Measurements from ENCODE around the gene ZFR2. TPM values are rescaled to one million over a fixed set of nuclear protein-coding genes. Genes with fewer than 3 reads are reported as not detected.

ZFR2 gene
- total and polyA plus RNA-seq, 7 experiments from 2014 or later, result 0.22 to 5.5 (median 1.7) TPM

DNA sequence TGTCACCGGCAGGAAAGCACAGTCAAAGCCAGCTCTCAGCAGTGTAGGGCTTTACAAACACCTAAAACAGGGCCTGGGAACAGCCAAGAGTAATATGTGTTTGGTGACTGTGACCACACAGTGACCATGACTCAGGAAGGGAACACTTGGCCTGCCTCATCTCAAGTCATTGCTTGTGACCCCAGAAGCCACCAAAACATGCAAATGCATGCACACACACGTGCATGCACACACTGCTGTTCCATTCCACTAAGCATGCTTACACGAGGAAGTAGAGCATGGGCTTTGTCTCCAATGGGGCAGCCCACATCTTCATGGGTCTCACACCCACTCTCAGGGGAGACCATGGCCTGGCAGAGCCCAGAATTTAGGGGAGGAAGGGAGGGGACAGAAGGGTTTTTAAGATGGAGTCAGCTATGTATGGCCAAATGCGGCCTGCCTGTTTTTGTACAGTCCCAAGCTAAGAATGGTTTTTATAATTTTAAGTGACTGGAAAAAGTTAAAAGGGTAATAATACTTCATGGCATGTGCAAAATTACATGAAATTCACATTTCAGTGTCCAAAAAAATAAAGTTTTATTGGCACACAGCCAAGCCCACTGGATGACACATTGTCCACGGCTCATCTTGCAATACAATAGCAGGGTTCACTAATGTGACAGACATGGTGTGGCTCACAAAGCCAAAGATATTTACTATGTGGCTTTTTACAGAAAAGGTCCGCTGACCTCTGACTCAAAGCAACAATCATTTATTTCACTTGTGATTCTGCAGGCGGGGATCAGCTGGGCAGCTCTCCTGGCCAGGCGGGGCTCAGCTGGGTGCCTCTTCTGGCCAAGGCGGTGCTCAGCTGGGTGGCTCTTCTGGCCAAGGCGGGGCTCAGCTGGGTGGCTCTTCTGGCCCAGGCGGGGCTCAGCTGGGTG is 17.3 kb downstream of the ZFR2 start:
- CTCF ChIA-PET, result interaction anchor here (0.6 to 1.1 kb wide), 2 partner anchors 136 to 349 kb away, joined by 3 read pairs; no protein-coding TSS in a partner anchor
- H3K9me3 Mint-ChIP-seq, result peaks cover 0 to 12% (median 3%) of the 10 kb centered on the region in 11 donors
- no peak for ATAC-seq
- H3K4me3 Mint-ChIP-seq, result no peak overlapping the region
- no peaks in the 10 kb centered on the region for H3K36me3 ChIP-seq (ENCODE audit: control insufficient read depth in 2 of 3, insufficient read depth in 3 of 3, low read length in 3 of 3)
- peaks cover 0 to 7% (median 0%) of the 10 kb centered on the region in 5 donors for H3K36me3 Mint-ChIP-seq
- H3K4me1 ChIP-seq (ENCODE audit: control insufficient read depth in 2 of 2, insufficient read depth in 2 of 2, low read length in 2 of 2), result no peaks in the 10 kb centered on the region
- H3K27me3 ChIP-seq (ENCODE audit: control insufficient read depth in 2 of 2, insufficient read depth in 2 of 2, low read length in 2 of 2), result no peaks in the 10 kb centered on the region
- H3K27me3 Mint-ChIP-seq, result peaks cover 0 to 2% (median 0%) of the 10 kb centered on the region in 5 donors
- H3K9me3 ChIP-seq (ENCODE audit: control insufficient read depth in 2 of 3, low read length in 3 of 3), result peaks cover 0 to 15% (median 0%) of the 10 kb centered on the region in 3 experiments
- no peak overlapping the region for H3K27ac Mint-ChIP-seq
- no peak for DNase-seq
- H3K27ac ChIP-seq (ENCODE audit: low read depth, low read length), result no peak overlapping the region
- intact Hi-C loops (cut with micrococcal nuclease), result no loop called here
- POLR2A ChIA-PET, result no interaction called here
- H3K4me1 Mint-ChIP-seq, result peaks cover 0 to 5% (median 0%) of the 10 kb centered on the region in 7 donors
- H3K4me3 ChIP-seq (ENCODE audit: low read length), result no peak overlapping the region

DNA sequence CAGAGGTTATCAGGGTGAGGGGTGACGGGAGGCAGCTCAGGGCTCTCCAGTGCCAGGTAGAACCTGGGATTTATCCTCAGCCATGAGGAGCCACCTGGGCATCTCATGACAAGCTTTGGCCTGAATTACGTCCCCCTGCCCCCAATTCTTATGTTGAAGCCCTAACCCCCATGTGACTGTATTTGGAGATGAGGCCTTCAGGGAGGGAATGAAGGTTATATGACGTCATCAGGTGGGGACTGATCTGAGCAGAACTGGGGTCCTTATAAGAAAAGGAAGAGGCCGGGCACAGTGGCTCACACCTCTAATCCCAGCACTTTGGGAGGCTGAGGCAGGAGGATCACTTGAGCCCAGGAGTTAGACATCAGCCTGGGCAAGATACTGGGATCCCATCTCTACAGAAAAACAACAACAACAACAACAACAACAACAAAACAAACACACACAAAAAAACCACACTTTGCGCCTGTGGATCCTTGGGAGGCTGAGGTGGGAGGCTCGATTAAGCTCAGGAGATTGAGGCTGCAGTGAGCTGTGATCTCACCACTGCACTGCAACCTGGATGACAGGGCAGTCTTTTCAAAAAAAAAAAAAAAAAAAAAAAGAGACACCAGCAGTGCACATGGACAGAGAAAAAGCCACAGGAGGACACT is 18.4 kb downstream of the ZFR2 start:
- ATAC-seq, result no peak
- intact Hi-C loops (cut with micrococcal nuclease), result no loop called here
- no peak overlapping the region for H3K4me3 Mint-ChIP-seq
- no peak overlapping the region for H3K27ac Mint-ChIP-seq
- POLR2A ChIA-PET, result no interaction called here
- H3K4me1 Mint-ChIP-seq, result peaks cover 0 to 5% (median 0%) of the 10 kb centered on the region in 7 donors
- peaks cover 0 to 3% (median 0%) of the 10 kb centered on the region in 5 donors for H3K27me3 Mint-ChIP-seq
- no peaks in the 10 kb centered on the region for H3K27me3 ChIP-seq (ENCODE audit: control insufficient read depth in 2 of 2, insufficient read depth in 2 of 2, low read length in 2 of 2)
- no peak overlapping the region for H3K27ac ChIP-seq (ENCODE audit: low read depth, low read length)
- CTCF ChIA-PET, result interaction anchor here (1.1 kb wide), 1 partner anchor 137 kb away, joined by 3 read pairs; no protein-coding TSS in a partner anchor
- DNase-seq, result no peak
- peaks cover 0 to 7% (median 0%) of the 10 kb centered on the region in 5 donors for H3K36me3 Mint-ChIP-seq
- peaks cover 0 to 15% (median 0%) of the 10 kb centered on the region in 3 experiments for H3K9me3 ChIP-seq (ENCODE audit: control insufficient read depth in 2 of 3, low read length in 3 of 3)
- no peaks in the 10 kb centered on the region for H3K4me1 ChIP-seq (ENCODE audit: control insufficient read depth in 2 of 2, insufficient read depth in 2 of 2, low read length in 2 of 2)
- H3K9me3 Mint-ChIP-seq, result peaks cover 0 to 12% (median 3%) of the 10 kb centered on the region in 11 donors
- no peak overlapping the region for H3K4me3 ChIP-seq (ENCODE audit: low read length)
- no peaks in the 10 kb centered on the region for H3K36me3 ChIP-seq (ENCODE audit: control insufficient read depth in 2 of 3, insufficient read depth in 3 of 3, low read length in 3 of 3)

DNA sequence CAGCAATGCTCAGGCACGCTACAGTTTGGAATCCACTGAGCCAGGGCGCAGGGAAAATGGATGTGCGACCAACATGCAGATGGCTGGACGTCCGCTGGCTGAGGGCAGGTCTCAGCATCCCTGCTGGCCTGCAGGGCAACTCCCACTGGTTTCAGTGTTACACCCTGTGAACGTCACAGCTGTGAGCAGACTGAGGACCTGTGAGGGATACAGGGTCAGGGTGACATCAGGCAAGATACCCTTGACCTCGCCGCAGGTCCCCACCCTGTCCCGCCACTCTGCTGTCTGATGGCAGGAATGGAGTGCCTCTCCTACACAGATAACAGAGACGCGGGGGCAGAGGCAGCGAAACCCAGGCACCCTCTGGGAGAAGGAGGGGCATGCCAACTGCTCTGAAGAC is 19.1 kb downstream of the ZFR2 start:
- Histone ChIP-seq H3K4me3 (ENCODE audit: low read length) (no peak overlapping the region), H3K27me3 (ENCODE audit: control insufficient read depth in 2 of 2, insufficient read depth in 2 of 2, low read length in 2 of 2) (no peaks in the 10 kb centered on the region), H3K9me3 (ENCODE audit: control insufficient read depth in 2 of 3, low read length in 3 of 3) (peaks cover 0 to 15% (median 0%) of the 10 kb centered on the region in 3 experiments), H3K27ac (ENCODE audit: low read depth, low read length) (no peak overlapping the region), H3K36me3 (ENCODE audit: control insufficient read depth in 2 of 3, insufficient read depth in 3 of 3, low read length in 3 of 3) (no peaks in the 10 kb centered on the region), H3K4me1 (ENCODE audit: control insufficient read depth in 2 of 2, insufficient read depth in 2 of 2, low read length in 2 of 2) (no peaks in the 10 kb centered on the region)
- H3K27me3 Mint-ChIP-seq, result peaks cover 0 to 3% (median 0%) of the 10 kb centered on the region in 5 donors
- peaks cover 0 to 5% (median 0%) of the 10 kb centered on the region in 7 donors for H3K4me1 Mint-ChIP-seq
- DNase-seq (no peak), ATAC-seq (no peak)
- ChIA-PET CTCF (interaction anchor here (0.5 to 0.6 kb wide), 2 partner anchors 305 to 1484 kb away, joined by 3 read pairs; no protein-coding TSS in a partner anchor), POLR2A (interaction anchor here (1.2 kb wide), 1 partner anchor 87 kb away, joined by 4 read pairs; the partner anchor contains the start of gene MRPL54)
- no peak overlapping the region for H3K27ac Mint-ChIP-seq
- H3K36me3 Mint-ChIP-seq, result peaks cover 0 to 7% (median 0%) of the 10 kb centered on the region in 5 donors
- intact Hi-C loops (cut with micrococcal nuclease), result no loop called here
- H3K9me3 Mint-ChIP-seq, result peaks cover 0 to 12% (median 3%) of the 10 kb centered on the region in 11 donors
- H3K4me3 Mint-ChIP-seq, result no peak overlapping the region

DNA sequence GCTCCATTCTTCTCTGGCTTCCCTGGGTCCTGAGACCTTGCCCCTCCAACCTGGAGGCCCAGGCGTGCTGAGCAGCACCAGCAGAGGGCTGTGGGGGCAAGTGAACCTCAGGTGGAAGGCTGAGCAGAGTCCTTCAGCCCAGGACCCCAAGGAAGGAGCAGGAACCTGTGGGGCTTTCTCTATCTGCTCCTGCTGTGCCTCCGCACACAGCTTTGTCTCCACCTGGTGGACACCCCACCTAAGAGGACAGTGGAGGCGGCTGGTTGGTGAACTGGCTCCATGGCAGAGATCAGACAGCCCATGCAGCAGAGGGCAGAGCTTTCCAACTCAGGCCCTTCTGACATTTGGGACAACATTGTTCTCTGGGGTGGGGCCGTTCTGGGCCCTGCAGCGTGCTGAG is 19.7 kb downstream of the ZFR2 start:
- Mint-ChIP-seq H3K36me3 (peaks cover 0 to 7% (median 0%) of the 10 kb centered on the region in 5 donors), H3K4me3 (no peak overlapping the region), H3K27me3 (peaks cover 0 to 3% (median 0%) of the 10 kb centered on the region in 5 donors), H3K4me1 (peaks cover 0 to 5% (median 0%) of the 10 kb centered on the region in 7 donors), H3K9me3 (peaks cover 0 to 12% (median 3%) of the 10 kb centered on the region in 11 donors), H3K27ac (peak overlapping the region in 1 of 9 donors; percentile 20)
- peak in 7 of 9 donors; percentile 13 to 44 (median 35) for DNase-seq
- H3K4me1 ChIP-seq (ENCODE audit: control insufficient read depth in 2 of 2, insufficient read depth in 2 of 2, low read length in 2 of 2), result no peaks in the 10 kb centered on the region
- no peaks in the 10 kb centered on the region for H3K36me3 ChIP-seq (ENCODE audit: control insufficient read depth in 2 of 3, insufficient read depth in 3 of 3, low read length in 3 of 3)
- ATAC-seq, result peak; percentile 64
- peaks cover 0 to 15% (median 0%) of the 10 kb centered on the region in 3 experiments for H3K9me3 ChIP-seq (ENCODE audit: control insufficient read depth in 2 of 3, low read length in 3 of 3)
- POLR2A ChIA-PET, result interaction anchor here (1.2 kb wide), 1 partner anchor 87 kb away, joined by 4 read pairs; the partner anchor contains the start of gene MRPL54
- intact Hi-C loops (cut with micrococcal nuclease), result no loop called here
- H3K27me3 ChIP-seq (ENCODE audit: control insufficient read depth in 2 of 2, insufficient read depth in 2 of 2, low read length in 2 of 2), result no peaks in the 10 kb centered on the region
- CTCF ChIA-PET, result interaction anchor here (0.6 kb wide), 1 partner anchor 304 kb away, joined by 3 read pairs; no protein-coding TSS in a partner anchor
- H3K27ac ChIP-seq (ENCODE audit: low read depth, low read length), result no peak overlapping the region
- H3K4me3 ChIP-seq (ENCODE audit: low read length), result no peak overlapping the region

DNA sequence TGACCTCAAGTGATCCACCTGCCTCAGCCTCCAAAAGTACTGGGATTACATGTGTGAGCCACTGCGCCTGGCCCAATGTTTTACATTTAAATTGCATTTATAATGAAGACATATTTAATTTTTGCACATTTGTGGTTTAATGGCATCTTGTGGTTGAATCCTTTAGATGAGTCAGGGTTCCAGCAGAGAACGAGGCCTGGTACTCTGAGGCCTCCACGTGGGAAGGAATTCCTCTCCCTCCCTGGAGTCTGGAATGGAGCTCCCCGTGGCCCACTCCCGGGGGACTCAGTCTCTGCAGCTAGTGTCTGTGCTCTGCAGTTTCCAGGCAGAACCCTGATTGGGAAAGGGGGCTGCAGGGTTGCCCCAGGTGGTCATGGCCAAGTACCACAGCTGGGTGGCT is 24.2 kb downstream of the ZFR2 start:
- H3K27ac ChIP-seq (ENCODE audit: low read depth, low read length), result no peak overlapping the region
- no peaks in the 10 kb centered on the region for H3K9me3 ChIP-seq (ENCODE audit: control insufficient read depth in 2 of 3, low read length in 3 of 3)
- H3K4me1 Mint-ChIP-seq, result peaks cover 0 to 5% (median 0%) of the 10 kb centered on the region in 7 donors
- no peaks in the 10 kb centered on the region for H3K9me3 Mint-ChIP-seq
- ATAC-seq, result no peak
- no peak for DNase-seq
- ChIA-PET POLR2A (no interaction called here), CTCF (no interaction called here)
- no peak overlapping the region for H3K4me3 Mint-ChIP-seq
- no peak overlapping the region for H3K4me3 ChIP-seq (ENCODE audit: low read length)
- H3K27me3 Mint-ChIP-seq, result peaks cover 0 to 3% (median 0%) of the 10 kb centered on the region in 5 donors
- no peaks in the 10 kb centered on the region for H3K27me3 ChIP-seq (ENCODE audit: control insufficient read depth in 2 of 2, insufficient read depth in 2 of 2, low read length in 2 of 2)
- intact Hi-C loops (cut with micrococcal nuclease), result no loop called here
- no peaks in the 10 kb centered on the region for H3K36me3 ChIP-seq (ENCODE audit: control insufficient read depth in 2 of 3, insufficient read depth in 3 of 3, low read length in 3 of 3)
- no peaks in the 10 kb centered on the region for H3K4me1 ChIP-seq (ENCODE audit: control insufficient read depth in 2 of 2, insufficient read depth in 2 of 2, low read length in 2 of 2)
- no peak overlapping the region for H3K27ac Mint-ChIP-seq
- H3K36me3 Mint-ChIP-seq, result no peaks in the 10 kb centered on the region

DNA sequence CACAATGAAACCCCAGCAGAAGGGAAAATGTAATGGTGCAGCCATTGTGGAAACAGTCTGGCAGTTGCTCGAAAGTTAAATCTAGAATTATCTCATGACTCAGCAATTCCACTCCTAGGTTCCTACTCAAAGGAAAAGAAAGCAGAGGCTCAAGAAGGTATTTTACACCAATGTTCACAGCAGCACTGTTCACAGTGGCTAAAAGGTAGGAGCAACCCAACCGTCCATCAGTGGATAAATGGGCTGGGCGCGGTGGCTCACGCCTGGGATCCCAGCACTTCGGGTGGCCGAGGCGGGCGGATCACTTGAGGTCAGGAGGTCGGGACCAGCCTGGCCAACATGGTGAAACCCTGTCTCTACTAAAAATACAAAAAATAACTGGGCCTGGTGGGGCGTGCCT is 25.9 kb downstream of the ZFR2 start:
- Mint-ChIP-seq H3K27me3 (peaks cover 0 to 3% (median 0%) of the 10 kb centered on the region in 5 donors), H3K9me3 (peaks cover 0 to 3% (median 0%) of the 10 kb centered on the region in 11 donors), H3K27ac (no peak overlapping the region), H3K4me3 (no peak overlapping the region), H3K4me1 (peaks cover 0 to 5% (median 0%) of the 10 kb centered on the region in 7 donors), H3K36me3 (no peaks in the 10 kb centered on the region)
- no peaks in the 10 kb centered on the region for H3K9me3 ChIP-seq (ENCODE audit: control insufficient read depth in 2 of 3, low read length in 3 of 3)
- intact Hi-C loops (cut with micrococcal nuclease), result no loop called here
- DNase-seq (no peak), ATAC-seq (no peak)
- ChIA-PET POLR2A (no interaction called here), CTCF (interaction anchor here (0.6 kb wide), 1 partner anchor 263 kb away, joined by 3 read pairs; no protein-coding TSS in a partner anchor)
- H3K4me1 ChIP-seq (ENCODE audit: control insufficient read depth in 2 of 2, insufficient read depth in 2 of 2, low read length in 2 of 2), result no peaks in the 10 kb centered on the region
- H3K4me3 ChIP-seq (ENCODE audit: low read length), result no peak overlapping the region
- H3K27me3 ChIP-seq (ENCODE audit: control insufficient read depth in 2 of 2, insufficient read depth in 2 of 2, low read length in 2 of 2), result no peaks in the 10 kb centered on the region
- H3K36me3 ChIP-seq (ENCODE audit: control insufficient read depth in 2 of 3, insufficient read depth in 3 of 3, low read length in 3 of 3), result no peaks in the 10 kb centered on the region
- no peak overlapping the region for H3K27ac ChIP-seq (ENCODE audit: low read depth, low read length)
